ENCODE measurements around the gene GLYATL1.

Gene GLYATL1

DNA sequence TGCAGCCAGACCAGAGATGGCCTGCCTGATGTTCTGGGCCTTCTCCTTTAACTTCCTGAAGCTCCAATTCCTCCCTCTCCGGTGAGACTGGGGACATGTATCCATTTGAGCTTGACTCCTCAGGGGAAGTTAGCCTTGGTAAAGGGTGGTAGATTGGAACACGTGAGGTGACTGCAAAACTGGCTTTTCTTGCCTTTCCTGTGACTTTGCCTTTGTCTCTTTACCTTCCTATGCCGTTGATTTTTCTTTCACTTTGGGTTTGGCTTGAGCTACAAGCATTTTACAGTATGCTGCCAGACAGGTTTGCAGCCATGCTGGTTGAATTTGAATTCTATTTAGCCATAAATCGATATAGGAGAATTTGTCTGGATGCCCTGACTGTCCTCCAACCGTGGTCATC lies 16.8 kb upstream of the GLYATL1 start:
- TF ChIP-seq POLR2AphosphoS5 (IDR thresholded peaks at IDR 0.05; ENCODE audit: low read depth) (no peak), SPI1 (IDR thresholded peaks at IDR 0.05; ENCODE audit: borderline replicate concordance, low read depth) (no peak), GABPA (IDR thresholded peaks at IDR 0.05; ENCODE audit: low read depth) (no peak)
- TF ChIP-seq, protein P1, sequence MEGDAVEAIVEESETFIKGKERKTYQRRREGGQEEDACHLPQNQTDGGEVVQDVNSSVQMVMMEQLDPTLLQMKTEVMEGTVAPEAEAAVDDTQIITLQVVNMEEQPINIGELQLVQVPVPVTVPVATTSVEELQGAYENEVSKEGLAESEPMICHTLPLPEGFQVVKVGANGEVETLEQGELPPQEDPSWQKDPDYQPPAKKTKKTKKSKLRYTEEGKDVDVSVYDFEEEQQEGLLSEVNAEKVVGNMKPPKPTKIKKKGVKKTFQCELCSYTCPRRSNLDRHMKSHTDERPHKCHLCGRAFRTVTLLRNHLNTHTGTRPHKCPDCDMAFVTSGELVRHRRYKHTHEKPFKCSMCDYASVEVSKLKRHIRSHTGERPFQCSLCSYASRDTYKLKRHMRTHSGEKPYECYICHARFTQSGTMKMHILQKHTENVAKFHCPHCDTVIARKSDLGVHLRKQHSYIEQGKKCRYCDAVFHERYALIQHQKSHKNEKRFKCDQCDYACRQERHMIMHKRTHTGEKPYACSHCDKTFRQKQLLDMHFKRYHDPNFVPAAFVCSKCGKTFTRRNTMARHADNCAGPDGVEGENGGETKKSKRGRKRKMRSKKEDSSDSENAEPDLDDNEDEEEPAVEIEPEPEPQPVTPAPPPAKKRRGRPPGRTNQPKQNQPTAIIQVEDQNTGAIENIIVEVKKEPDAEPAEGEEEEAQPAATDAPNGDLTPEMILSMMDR (IDR thresholded peaks at IDR 0.05; ENCODE audit: insufficient read depth, low read length), result no peak
- TF ChIP-seq, protein P2, sequence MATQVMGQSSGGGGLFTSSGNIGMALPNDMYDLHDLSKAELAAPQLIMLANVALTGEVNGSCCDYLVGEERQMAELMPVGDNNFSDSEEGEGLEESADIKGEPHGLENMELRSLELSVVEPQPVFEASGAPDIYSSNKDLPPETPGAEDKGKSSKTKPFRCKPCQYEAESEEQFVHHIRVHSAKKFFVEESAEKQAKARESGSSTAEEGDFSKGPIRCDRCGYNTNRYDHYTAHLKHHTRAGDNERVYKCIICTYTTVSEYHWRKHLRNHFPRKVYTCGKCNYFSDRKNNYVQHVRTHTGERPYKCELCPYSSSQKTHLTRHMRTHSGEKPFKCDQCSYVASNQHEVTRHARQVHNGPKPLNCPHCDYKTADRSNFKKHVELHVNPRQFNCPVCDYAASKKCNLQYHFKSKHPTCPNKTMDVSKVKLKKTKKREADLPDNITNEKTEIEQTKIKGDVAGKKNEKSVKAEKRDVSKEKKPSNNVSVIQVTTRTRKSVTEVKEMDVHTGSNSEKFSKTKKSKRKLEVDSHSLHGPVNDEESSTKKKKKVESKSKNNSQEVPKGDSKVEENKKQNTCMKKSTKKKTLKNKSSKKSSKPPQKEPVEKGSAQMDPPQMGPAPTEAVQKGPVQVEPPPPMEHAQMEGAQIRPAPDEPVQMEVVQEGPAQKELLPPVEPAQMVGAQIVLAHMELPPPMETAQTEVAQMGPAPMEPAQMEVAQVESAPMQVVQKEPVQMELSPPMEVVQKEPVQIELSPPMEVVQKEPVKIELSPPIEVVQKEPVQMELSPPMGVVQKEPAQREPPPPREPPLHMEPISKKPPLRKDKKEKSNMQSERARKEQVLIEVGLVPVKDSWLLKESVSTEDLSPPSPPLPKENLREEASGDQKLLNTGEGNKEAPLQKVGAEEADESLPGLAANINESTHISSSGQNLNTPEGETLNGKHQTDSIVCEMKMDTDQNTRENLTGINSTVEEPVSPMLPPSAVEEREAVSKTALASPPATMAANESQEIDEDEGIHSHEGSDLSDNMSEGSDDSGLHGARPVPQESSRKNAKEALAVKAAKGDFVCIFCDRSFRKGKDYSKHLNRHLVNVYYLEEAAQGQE (IDR thresholded peaks at IDR 0.05; ENCODE audit: insufficient replicate concordance, low read depth), result no peak
- Histone ChIP-seq H3K27ac (replicated peaks) (no peak overlapping the region), H3K27me3 (ENCODE audit: insufficient read depth, poor library complexity, severe bottlenecking) (no peaks in the 10 kb centered on the region), H3K4me3 (replicated peaks; ENCODE audit: insufficient read depth, low read length) (no peak overlapping the region)
- DNase-seq (ENCODE audit: low read depth in 1 of 2, low spot score in 1 of 2), result no peak

DNA sequence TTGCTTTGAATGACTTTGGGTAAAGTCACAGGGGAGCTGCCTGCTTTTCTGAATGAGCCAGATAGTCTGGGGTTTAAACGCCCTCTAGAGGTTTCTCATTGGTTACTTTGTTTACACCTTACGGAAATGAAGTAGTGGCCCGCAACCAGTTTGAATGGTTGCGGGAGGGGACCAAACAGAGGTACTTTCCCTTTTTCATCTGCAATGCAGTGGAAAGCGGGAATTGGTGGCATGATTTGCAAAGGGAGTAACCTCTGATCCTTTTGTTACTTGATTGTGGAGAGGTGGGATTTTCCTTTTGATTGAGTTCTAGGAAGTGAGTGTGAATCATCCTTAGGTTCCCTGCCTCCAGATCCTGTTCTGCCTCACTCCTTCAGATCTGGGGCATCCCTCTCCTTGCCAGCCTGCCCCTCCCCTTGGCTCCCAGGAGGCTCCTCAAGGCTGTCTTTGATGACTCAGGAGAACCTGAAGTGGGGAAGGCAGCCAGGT lies 15.9 kb upstream of the GLYATL1 start:
- H3K27ac ChIP-seq (replicated peaks), result no peak overlapping the region
- TF ChIP-seq, protein P1 (IDR thresholded peaks at IDR 0.05; ENCODE audit: insufficient read depth, low read length), result no peak
- no peak for TF ChIP-seq POLR2AphosphoS5 (IDR thresholded peaks at IDR 0.05; ENCODE audit: low read depth)
- no peak for TF ChIP-seq SPI1 (IDR thresholded peaks at IDR 0.05; ENCODE audit: borderline replicate concordance, low read depth)
- TF ChIP-seq, protein P2 (IDR thresholded peaks at IDR 0.05; ENCODE audit: insufficient replicate concordance, low read depth), result no peak
- TF ChIP-seq GABPA (IDR thresholded peaks at IDR 0.05; ENCODE audit: low read depth), result no peak
- peak in 1 of 2 experiments; percentile 10 for DNase-seq (ENCODE audit: low read depth in 1 of 2, low spot score in 1 of 2)
- no peak overlapping the region for H3K4me3 ChIP-seq (replicated peaks; ENCODE audit: insufficient read depth, low read length)
- H3K27me3 ChIP-seq (ENCODE audit: insufficient read depth, poor library complexity, severe bottlenecking), result no peaks in the 10 kb centered on the region

DNA sequence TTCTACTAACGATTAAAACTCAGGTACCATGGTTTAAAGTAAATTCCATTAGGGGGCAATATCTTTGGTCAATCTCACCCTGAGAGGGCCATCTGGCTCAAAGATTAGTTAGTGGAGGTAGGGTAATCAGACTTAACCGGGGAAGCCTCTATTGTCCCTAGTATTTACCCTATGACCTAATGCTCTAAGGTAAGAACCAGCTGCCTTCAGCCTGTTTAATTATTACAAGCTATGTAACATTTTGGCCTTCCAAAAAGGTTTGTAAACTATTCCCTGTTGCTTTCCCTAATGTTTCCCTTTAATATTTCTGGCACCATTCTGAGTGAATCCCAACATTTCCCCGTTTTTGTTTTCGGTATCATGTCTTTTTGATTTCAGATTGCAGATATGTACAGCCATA lies 15.1 kb upstream of the GLYATL1 start:
- H3K4me3 ChIP-seq (replicated peaks; ENCODE audit: insufficient read depth, low read length), result no peak overlapping the region
- no peak for DNase-seq (ENCODE audit: low read depth in 1 of 2, low spot score in 1 of 2)
- TF ChIP-seq, protein P2 (IDR thresholded peaks at IDR 0.05; ENCODE audit: insufficient replicate concordance, low read depth), result no peak
- TF ChIP-seq, protein P1 (IDR thresholded peaks at IDR 0.05; ENCODE audit: insufficient read depth, low read length), result no peak
- TF ChIP-seq SPI1 (IDR thresholded peaks at IDR 0.05; ENCODE audit: borderline replicate concordance, low read depth) (no peak), GABPA (IDR thresholded peaks at IDR 0.05; ENCODE audit: low read depth) (no peak), POLR2AphosphoS5 (IDR thresholded peaks at IDR 0.05; ENCODE audit: low read depth) (no peak)
- no peak overlapping the region for H3K27ac ChIP-seq (replicated peaks)
- H3K27me3 ChIP-seq (ENCODE audit: insufficient read depth, poor library complexity, severe bottlenecking), result no peaks in the 10 kb centered on the region

Data from HL-60 (cell line).